Kidney epithelial cell (primary cell): ENCODE measurements around the gene SMARCD1. TPM values are rescaled to one million over a fixed set of nuclear protein-coding genes. Genes with fewer than 3 reads are reported as not detected.

Source experiments
- DNase-seq: peaks from one replicate; pipeline ENCODE4 v3.0.0-alpha.2; 2010; ENCODE audit warnings: low read depth
- H3K27me3 ChIP-seq: 2 replicates; pipeline ENCODE4 v1.6.0; 2011; ENCODE audit warnings: low read length; ENCODE audit not compliant: control insufficient read depth, insufficient read depth
- H3K36me3 ChIP-seq: 2 replicates; pipeline ENCODE4 v1.5.1; 2011; ENCODE audit warnings: low read length; ENCODE audit not compliant: control insufficient read depth, insufficient read depth
- H3K4me3 ChIP-seq: 2 replicates; pipeline ENCODE4 v1.5.1; 2011; ENCODE audit warnings: low read depth, mild to moderate bottlenecking, control low read depth, low read length
- total RNA-seq: library from RNA; depleted of rRNA; stranded (reverse); fragments of >200 nt; gene quantifications from 2 replicates; pipeline ENCODE4 v1.2.3, GENCODE V29; 2015
- TF ChIP-seq, protein P1 (sequence below): IDR thresholded peaks from 2 replicates; pipeline ENCODE4 v1.5.1; 2011; ENCODE audit warnings: mild to moderate bottlenecking, moderate library complexity, low read length, control low read depth, inconsistent platforms; ENCODE audit not compliant: insufficient read depth, poor library complexity, severe bottlenecking

The SMARCD1 gene
- total RNA-seq, 1 donor from 2014 or later = 133 TPM

DNA sequence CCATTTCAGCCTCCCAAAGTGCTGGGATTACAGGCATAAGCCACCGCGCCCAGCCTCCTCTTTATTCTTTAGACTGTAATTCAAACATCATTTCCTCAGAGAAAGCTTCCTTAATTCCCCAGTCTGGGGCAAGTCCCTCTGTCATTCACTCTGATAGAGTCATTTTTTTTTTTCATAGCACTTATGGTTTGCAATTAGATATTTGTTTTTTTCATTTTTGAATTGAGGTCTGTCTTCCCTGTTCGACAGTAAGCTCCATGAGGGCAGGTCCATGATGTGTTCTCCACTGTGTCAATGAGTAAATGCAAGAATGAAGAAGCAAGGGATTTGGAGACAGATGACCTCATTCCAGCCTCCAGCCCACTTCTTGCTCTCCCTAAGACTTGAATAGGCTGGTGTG is 15.6 kb upstream of the SMARCD1 start:
- Histone ChIP-seq H3K27me3 (no peaks in the 10 kb centered on the region), H3K36me3 (no peaks in the 10 kb centered on the region), H3K4me3 (no peak overlapping the region)
- no peak for DNase-seq
- TF ChIP-seq, protein P1, sequence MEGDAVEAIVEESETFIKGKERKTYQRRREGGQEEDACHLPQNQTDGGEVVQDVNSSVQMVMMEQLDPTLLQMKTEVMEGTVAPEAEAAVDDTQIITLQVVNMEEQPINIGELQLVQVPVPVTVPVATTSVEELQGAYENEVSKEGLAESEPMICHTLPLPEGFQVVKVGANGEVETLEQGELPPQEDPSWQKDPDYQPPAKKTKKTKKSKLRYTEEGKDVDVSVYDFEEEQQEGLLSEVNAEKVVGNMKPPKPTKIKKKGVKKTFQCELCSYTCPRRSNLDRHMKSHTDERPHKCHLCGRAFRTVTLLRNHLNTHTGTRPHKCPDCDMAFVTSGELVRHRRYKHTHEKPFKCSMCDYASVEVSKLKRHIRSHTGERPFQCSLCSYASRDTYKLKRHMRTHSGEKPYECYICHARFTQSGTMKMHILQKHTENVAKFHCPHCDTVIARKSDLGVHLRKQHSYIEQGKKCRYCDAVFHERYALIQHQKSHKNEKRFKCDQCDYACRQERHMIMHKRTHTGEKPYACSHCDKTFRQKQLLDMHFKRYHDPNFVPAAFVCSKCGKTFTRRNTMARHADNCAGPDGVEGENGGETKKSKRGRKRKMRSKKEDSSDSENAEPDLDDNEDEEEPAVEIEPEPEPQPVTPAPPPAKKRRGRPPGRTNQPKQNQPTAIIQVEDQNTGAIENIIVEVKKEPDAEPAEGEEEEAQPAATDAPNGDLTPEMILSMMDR = no peak

DNA sequence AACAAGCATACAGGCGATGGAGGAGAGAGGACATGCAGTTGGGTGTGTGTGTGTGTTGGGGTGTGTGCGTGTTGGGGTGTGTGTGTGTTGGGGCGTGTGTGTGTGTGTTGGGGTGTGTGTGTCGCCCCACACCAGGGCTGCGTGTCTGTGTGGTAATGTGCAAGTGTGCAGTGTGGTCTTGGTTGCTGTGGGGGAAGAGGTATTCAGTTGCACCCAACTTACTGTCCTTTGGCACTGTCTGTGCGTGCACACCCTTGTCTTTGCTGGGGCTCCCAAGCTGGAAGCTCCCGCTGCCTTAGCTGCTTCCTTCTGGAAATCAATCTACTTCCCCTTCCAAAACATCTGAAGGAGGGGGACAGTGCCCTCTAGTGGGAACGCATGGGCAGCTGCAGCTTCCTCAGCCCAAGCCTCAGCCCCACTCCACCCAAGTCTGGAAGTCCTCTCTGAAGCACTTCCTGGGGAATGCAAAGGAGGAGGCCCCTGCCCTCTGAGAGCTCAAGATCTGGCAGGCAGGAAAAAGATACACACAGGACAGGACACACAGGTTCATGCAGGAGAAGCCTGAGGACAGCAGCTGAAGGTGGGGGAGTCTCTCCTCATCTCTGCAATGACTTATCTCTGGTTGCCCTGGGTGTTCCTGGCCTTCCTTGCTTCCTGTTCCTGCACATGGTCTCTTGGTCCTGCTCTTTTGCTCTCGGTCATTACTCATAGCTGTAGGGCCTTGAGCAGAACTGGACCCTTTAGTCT is 14.7 kb upstream of the SMARCD1 start:
- no peak for DNase-seq
- no peaks in the 10 kb centered on the region for H3K36me3 ChIP-seq
- TF ChIP-seq, protein P1 = peak; percentile 93
- no peaks in the 10 kb centered on the region for H3K27me3 ChIP-seq
- H3K4me3 ChIP-seq = no peak overlapping the region

DNA sequence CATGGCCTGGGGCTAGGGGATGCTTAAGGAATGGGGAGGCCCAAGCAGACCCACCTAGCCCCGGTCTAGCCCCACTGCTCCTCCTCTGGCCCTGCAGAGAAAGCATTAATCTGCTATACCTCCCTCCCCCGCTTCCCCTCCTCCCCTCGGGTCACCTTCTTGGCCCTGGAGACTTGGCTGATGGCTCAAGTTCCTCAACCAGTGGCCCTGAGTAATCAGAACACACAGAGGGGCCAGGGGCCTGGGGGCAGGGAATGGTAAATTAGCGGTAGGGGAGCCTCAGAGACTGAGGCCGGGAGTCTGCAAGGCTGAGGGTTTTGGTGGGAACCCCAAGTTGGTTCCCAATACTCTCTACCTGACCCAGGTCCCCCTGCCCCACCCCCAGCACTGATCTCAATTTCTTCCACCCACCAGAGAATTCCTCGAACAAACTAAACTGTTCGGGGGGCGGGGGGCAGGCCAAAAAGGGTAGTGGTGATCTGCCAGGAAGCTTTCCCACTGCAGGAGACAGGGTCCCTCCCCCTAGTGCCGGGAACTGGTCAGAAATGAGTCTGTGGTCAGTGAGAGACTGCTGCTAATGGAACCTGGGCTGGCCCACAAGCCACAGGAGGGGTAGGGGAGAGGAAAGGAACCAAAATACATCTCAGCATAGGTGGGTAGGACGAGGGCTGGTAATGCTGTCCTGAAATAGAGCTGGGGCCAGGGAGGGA is 12.8 kb upstream of the SMARCD1 start:
- Histone ChIP-seq H3K27me3 (no peaks in the 10 kb centered on the region), H3K4me3 (no peak overlapping the region), H3K36me3 (no peaks in the 10 kb centered on the region)
- TF ChIP-seq, protein P1 = no peak
- no peak for DNase-seq

DNA sequence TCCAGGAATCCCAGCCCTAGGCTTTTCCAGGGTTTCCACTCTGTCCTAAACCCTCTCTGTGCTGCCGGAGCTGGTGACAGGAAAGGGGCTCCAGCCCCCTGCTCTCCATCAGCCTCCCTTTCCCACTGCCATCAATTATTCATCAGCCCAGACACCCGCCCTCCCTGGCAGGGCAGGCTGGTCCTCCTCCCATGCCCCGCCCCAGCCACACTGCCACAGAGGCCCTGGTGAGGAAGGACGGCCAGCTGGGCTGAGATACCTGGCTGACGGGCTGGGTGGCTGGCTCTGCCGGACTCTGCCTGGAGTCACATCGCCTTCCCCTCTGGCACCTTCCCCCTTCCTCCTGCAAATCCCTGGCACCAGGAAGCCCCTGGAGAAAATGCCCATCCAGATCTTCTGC is 11.9 kb upstream of the SMARCD1 start:
- no peak for DNase-seq
- Histone ChIP-seq H3K36me3 (no peaks in the 10 kb centered on the region), H3K4me3 (no peak overlapping the region), H3K27me3 (no peaks in the 10 kb centered on the region)
- TF ChIP-seq, protein P1 = no peak

DNA sequence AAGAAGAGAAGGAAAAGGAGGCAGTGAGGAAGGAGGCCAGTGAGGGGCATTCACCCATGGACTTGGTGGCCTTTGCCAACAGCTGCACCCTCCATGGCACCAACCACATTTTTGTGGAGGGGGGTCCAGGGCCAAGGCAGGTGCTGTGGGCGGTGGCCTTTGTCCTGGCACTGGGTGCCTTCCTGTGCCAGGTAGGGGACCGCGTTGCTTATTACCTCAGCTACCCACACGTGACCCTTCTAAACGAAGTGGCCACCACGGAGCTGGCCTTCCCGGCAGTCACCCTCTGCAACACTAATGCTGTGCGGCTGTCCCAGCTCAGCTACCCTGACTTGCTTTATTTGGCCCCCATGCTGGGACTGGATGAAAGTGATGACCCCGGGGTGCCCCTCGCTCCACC is 11.4 kb upstream of the SMARCD1 start:
- Histone ChIP-seq H3K27me3 (no peaks in the 10 kb centered on the region), H3K4me3 (no peak overlapping the region), H3K36me3 (no peaks in the 10 kb centered on the region)
- TF ChIP-seq, protein P1 = no peak
- DNase-seq = no peak
